ENCODE results near the gene MAMSTR.

DNA sequence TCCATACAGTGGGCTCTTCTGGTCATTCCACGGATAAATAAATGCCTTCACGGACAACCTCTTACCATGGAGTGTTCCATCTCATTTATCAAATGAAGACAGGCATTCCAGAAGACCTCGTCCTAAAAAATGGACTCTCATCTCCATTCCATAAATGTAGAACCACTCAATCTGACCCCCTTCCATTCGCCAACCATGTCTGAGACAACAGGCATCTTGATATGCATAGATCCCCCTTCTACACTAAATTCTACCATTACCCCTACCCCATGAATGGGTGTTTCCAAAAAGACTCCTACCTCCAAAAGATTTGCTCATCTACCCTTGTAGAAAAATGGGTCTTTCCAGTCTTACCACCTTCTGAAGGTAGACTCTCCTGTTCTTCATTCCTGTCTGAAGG lies 11.9 kb upstream of the MAMSTR start:
- no peak for TF ChIP-seq TAF1 (IDR thresholded peaks at IDR 0.05; ENCODE audit: borderline replicate concordance, insufficient read depth, low read length)
- TF ChIP-seq POLR2AphosphoS5 (IDR thresholded peaks at IDR 0.05; ENCODE audit: low read depth, low read length), result no peak
- no peak for TF ChIP-seq FOXP2 (optimal IDR thresholded peaks at IDR 0.05; ENCODE audit: borderline replicate concordance, extremely low read depth, extremely low read length, insufficient read depth)

All from PFSK-1 (cell line).